Caki2 (cell line): Measurements from ENCODE around the gene OCA2. TPM values are rescaled to one million over a fixed set of nuclear protein-coding genes. Genes with fewer than 3 reads are reported as not detected.
"Not testable (repeated sequence)": the region's sequence is repeated elsewhere in the genome, so short reads cannot be mapped to it uniquely, and the experiment has no call there.

Source experiments
- DNase-seq: peaks from one replicate; pipeline ENCODE4 v3.0.0-alpha.2; 2015; ENCODE audit warnings: low read depth
- in situ Hi-C: cut with HindIII; loops from 2 replicates; pipeline ENCODE4 v1.10.0; 2016; ENCODE audit warnings: low sequenced_read_pairs, low pct_unique_long_range_greater_than_20kb, mixed read lengths
- total RNA-seq: library from RNA; depleted of rRNA; stranded (reverse); fragments of >200 nt; shearing (Covaris generic); gene quantifications from 2 replicates; pipeline ENCODE4 v1.2.3, GENCODE V29; 2014; ENCODE audit warnings: low replicate concordance

The OCA2 gene
- total RNA-seq, 1 experiment from 2014 or later, result 1.5 TPM

DNA sequence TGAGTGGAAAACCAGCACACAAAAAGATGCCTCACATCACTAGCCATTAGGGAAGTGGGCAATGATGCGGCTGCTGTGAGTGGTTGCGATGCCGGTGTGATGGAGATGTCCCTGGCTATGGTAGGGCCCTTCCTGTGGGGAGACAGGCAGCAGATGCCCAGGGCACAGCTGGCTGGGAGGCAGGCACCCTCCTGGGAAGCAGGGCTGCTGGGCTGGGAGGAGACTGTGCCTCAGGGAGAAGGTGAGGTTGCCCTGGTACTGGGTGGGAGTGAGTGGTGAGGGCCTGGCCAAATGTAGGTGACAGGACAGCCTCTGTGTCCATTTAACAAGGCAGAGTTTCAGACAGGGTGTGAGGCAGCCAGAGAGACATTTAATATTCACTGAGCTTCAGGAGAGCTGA lies 335.6 kb downstream of the OCA2 start:
- in situ Hi-C loops, result no loop called here
- no peak for DNase-seq

DNA sequence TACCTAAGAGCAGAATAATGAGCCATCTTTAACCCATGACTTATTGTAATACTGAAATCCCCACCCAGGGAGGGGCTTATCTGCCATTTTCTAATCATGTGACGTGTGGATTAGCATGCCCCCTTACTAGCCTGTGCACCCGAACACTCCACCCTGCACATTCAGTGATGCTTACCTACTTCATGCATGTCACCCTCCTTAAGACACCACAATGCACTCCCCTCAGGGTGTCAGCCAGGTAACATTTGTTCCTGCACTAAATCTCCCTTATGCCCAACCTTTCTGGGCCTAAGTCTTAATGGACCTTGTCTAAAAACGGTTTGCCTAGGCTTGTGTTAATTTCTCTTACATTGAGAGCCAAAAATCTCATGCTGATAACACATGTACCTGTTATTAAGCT lies 336.6 kb downstream of the OCA2 start:
- in situ Hi-C loops, result no loop called here

DNA sequence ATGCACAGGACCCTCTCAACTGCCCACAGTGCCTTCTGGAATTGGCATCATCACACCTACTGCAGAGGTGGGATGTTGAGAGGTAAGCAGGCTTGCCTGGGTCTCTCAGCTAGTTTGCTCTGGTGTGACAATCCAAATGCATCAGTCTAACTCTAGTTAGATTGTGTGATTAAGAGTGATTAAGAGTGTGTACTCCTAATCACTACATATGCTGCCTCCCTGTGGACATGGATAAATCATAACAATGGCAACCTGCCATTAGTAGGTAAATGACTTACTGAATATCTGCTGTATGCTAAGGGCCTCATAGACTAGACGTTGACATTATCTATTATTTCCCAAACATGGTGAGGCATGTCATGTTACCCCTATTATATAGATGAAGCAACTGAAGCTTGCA lies 342.1 kb downstream of the OCA2 start:
- in situ Hi-C loops, result no loop called here

More for the DNA sequence above, 336.6 kb downstream of the OCA2 start:
- no peak for DNase-seq

DNA sequence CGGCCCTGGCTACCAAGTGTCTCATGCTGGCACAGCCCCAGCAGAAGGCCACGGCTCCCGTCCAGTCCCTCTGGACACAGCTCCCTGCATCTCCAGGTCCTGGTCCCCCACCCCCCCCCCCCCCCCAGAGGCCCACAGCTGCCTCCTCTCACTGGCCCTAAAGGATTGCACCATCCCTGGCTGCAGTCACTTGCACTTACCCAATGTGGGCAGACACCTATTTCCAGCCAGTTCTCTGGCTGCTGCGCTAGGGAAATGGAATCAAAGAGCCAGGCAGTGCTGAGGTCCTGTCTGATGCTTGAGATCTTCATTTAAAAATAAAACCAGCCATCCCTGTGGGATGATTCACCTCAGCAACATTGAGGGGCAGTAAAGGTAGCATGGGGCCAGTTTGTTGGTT lies 346.4 kb downstream of the OCA2 start:
- in situ Hi-C loops, result no loop called here
- DNase-seq, result no peak

More for the DNA sequence above, 342.1 kb downstream of the OCA2 start:
- no peak for DNase-seq

DNA sequence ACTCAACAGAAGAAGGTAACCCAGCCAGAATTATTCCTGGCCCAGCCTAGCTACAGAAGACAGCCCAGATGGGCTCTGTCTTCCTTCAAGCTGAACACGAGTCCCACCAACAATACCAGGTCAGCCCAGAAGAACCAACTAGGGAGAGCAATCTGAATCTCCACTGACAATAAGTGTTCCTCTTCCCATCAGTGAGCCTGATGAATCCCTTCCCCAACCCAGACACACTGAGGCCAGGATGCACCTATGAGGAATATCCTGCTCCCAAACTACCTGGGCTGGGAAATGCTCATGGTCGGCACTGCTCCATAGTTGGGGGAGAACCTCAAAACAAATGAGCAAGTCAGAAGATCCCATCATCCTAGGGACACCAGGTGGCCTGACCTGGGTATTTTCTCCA lies 351.1 kb downstream of the OCA2 start:
- in situ Hi-C loops, result no loop called here

DNA sequence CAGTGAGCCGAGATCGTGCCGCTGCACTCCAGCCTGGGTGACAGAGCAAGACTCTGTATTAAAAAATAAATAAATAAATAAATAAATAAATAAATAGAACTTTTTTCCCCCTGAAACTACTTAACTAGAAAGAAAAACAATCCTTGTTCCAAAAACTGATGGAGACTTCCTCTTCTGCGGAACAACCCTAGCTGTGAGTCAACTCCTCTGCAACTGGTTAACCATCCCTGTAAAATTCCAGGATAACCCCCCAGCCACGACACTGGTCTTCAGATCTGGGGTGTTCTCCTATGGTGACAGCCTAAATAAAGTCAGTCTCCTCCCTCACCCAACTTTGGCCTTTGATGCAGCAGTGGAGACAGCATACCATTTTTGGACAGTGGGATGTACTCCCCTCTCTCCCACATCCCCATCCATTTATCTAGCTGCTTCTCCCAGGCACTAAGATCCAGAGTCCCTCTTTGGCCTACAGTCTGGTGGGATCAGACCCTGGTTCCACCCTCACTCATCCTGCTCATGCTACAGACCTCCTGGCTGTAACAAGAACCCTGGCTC lies 352.6 kb downstream of the OCA2 start:
- DNase-seq, result no peak
- in situ Hi-C loops, result no loop called here

More for the DNA sequence above, 351.1 kb downstream of the OCA2 start:
- no peak for DNase-seq

DNA sequence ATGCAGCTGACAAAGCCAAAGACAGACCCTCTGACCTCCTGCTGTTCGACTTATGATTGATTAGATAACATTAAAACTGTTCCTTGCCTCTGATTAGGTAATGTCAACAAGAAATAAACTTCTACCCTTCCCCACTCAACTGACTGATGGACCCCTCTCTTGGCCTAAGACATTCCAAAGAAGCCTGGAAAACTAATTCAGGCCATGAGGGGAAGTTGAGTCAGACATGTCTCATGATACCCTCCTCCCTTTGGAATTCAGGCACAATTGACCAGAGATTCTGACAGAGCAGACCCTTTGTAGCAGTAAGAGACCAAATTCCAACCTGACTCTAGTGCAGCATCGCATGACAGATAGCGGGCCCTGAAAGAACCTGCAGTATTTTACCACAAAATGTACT lies 354.5 kb downstream of the OCA2 start:
- no peak for DNase-seq
- in situ Hi-C loops, result no loop called here

DNA sequence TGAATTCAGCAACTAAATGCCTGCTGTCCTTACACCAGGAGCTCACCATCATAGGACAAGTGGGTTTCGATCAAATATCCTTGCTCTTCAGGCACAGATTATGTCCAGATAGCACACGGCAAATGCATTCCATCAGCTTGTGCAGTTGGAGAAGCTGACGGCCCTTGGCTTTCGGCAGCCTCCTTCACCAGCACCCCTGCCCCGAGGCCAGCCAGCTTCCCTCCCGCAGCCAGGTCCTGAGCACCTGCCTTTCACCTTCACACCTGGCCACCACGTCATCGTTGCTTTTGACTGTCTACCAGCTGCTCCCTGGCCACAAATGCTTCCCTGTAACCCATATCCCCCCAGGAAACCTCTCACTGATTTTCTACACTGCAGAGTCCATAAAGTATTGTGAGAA lies 355.5 kb downstream of the OCA2 start:
- in situ Hi-C loops, result no loop called here
- no peak for DNase-seq

DNA sequence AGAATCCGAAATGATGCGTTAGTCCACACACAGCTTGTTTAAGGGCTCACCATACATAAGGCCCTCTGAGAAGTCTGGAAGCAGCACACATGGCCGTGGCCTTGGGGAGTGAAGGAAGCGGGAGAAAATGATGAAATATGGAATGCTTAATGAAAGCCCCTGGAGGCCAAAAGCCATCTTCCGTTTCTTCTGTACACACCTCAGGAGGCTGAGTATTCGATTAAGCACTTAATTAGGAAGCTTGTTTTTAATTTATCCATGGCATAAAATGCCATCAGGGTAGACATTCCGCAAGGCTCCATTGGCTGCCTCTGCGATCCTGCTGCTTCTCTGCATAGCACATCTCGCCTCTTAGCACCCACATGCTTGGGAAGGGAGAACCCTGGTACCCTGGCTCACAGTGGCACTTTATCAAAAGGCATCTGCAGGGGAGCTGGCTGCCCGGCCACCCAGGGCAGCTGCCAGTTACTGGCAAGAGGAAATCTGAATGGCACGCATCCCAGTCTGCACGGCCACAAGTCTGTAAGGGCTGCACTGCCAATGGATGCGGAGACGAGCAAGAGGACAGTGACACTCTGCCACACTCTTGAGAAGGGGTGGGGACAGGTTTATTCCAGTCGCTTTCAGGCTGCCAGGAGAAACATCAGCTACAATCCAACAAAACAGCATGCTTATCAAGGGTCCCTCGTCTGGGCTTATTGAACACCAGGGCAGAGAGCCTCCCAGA lies 356.2 kb downstream of the OCA2 start:
- no peak for DNase-seq
- in situ Hi-C loops, result no loop called here

DNA sequence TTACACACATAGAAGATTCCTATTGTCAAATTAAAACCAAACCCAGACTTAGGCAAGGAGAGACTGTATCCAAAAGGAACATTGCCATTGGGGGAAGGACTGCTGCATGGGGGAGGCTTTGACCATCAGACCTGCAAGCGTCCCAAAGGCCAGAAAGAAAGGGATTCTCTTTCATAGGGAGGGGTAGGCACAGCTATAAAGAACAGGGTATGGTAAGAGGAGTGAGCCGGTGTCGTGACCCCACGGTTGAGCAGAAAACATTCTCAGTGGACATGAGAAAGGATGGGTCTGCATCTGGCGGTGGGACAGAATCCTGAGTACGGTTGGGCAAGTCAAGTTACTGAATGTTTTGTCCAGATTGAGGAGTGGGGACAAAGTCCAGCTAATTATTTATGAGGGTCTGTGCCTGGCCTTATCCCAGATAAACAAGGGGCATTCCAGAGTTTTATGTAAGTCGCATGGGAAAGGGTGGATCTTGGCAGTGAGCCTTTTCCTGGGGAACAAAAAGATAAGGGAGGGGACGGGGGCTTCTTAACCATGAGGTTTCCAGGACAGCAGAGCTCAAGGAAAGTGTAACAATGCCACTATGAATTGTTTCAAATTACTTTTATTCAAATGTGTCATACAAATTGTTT lies 357.8 kb downstream of the OCA2 start:
- no peak for DNase-seq

DNA sequence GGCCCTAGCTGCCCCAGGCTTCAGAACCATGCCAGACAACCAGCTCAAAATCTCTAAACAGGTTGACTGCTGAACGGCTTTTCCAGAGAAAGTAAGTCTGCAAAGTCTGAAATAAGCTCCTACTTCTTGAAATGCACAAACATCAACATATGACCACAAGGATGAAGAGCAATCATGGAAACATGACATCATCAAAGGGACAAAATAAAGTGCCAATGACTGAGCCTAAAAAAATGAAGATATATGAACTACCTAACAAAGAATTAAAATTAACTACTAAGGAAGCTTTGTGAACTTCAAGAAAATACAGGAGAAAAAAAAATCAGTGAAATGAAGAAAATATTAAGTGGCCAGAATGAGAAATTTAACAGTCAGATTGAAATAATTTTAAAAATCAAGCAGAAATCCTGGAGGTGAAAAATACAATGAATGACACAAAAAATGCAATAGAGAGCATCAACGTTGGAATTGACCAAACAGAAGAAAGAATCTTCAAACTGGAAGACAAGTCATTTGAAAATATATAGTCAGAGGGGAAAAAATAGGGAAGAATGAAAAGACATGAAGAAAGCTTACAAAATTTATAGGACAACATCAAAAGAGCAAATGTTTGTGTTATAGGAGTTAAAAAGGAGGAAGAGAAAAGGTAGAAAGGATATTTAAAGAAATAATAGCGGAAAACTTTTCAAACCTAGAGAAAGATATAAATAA lies 364.2 kb downstream of the OCA2 start:
- DNase-seq, result no peak
- in situ Hi-C loops, result no loop called here

More for the DNA sequence above, 357.8 kb downstream of the OCA2 start:
- in situ Hi-C loops, result no loop called here

DNA sequence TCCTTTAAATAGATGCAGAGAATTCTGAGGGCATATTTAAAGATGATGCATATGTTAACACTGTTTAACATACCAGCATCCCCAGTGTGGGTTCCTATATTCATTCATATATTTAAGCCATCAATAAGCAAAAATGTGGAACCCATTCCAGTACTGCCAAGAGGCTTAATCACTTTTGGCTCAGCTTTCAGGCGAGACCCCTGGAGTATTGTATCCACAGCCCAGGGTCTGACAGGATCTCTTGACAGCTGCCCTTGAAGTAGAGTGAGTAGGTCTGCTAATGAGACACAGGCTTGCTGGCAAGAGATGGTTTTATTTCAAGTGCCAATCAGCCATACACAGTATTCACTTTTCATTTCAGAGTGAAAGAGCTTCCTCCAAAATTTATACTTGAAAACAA lies 367.3 kb downstream of the OCA2 start:
- in situ Hi-C loops, result no loop called here
- DNase-seq, result no peak

DNA sequence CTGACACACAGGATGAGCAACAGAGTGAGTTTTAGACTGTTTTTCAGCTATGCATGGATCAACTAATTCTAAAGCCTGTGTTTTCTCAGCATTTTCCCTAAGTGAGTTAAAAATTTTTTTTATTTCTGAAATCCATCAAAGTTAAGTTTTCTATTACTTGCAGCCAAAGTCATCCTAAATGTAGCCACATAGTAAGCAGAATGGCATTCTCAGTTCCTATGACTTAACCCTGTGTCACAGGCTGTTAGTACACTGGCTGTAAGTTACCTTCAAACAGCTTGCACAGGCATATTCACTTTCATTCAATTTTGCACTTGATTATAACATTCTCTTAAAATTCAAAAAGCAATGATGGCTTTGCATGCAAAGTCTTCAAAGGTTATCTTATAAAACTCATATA lies 368.2 kb downstream of the OCA2 start:
- DNase-seq, result no peak
- in situ Hi-C loops, result no loop called here

DNA sequence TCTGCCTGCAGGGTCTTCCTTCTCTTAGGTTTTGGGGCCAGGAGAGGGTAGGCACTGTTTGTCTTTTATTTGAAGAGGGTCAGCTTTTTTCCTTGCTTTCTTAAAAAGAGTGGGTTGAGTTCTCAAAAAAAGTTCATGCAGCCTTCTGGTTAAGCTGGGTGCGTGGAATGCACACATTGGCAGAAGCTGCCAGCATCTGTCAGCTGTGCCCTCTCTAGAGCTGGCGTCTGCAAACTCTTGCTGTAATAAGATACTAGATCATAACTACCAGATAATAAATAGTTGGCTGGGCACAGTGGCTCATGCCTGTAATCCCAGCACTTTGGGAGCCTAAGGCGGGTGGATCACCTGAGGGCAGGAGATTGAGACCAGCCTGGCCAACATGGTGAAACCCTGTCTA lies 373.4 kb downstream of the OCA2 start:
- in situ Hi-C loops, result no loop called here
- DNase-seq, result no peak

DNA sequence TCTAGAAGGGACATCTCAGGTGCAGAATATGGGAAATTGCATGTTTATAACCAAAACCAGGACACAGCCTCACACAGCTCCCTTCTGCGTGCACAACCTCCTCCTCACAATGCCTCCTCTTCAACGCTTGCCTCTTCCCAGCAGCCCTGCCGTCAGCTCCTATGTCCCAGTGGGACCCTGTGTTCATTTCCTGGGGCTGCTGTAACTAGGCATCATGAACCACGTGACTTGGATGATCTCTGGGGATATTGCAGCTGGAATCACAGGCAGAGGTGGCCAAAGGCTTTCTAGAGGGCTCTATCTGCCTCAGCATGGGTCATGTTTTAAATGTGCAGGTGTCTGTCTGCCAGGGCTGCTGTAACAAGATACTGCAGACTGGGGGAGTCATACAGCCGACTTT lies 375.3 kb downstream of the OCA2 start:
- DNase-seq, result no peak
- in situ Hi-C loops, result no loop called here

DNA sequence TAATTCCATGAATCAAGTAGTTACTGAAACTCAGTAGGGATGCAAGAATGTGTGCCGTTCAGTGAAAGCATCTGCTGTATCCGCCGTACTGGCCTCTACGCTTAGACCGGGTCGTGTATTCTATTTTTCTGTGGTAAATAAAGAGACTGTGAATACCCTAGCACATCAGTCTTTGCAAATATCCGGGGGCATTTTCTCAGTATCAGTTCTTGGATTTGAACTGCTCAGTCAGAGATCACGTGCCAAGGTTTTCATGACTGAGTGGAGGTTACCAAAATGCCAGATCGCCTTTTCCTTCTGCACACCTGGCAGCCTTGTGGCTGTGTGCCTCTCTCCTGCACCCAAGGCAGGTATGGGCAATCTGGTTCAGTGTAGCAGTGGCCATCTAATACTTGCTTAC lies 377.0 kb downstream of the OCA2 start:
- in situ Hi-C loops, result no loop called here
- DNase-seq, result no peak

DNA sequence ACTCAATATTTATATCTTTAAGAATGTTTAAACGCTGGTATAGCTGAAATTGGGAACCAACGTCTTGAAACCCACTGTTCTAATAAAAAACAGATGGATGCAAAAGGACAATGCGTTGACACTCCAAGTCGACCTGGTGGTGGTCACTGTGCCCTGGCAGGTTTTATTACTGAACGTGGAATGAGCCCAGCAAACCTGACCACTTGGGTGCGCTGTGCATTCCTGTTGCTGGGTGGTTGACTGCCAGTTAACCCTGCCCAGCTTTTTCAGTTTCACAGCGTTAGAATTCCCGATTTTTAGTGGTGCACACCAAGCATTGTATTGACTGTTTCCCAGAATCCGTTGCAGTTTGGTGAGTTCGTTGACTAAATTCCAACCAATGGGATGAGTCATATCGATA lies 384.4 kb downstream of the OCA2 start:
- in situ Hi-C loops, result no loop called here
- no peak for DNase-seq

DNA sequence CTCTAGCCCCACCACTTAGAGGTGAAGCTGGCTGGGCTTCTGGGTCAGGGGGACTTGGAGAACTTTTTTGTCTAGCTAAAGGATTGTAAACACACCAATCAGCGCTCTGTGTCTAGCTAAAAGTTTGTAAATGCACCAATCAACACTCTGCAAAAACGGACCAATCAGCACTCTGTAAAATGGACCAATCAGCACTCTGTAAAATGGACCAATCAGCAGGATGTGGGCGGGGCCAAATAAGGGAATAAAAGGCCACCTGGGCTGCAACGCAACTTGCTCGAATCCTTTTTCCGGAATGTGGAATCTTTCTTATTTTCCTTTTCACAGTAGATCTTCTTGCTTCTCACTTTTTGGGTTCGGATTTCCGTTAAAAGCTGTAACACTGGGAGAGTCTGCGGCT lies 385.3 kb downstream of the OCA2 start:
- DNase-seq, in situ Hi-C loops: not testable (repeated sequence)

DNA sequence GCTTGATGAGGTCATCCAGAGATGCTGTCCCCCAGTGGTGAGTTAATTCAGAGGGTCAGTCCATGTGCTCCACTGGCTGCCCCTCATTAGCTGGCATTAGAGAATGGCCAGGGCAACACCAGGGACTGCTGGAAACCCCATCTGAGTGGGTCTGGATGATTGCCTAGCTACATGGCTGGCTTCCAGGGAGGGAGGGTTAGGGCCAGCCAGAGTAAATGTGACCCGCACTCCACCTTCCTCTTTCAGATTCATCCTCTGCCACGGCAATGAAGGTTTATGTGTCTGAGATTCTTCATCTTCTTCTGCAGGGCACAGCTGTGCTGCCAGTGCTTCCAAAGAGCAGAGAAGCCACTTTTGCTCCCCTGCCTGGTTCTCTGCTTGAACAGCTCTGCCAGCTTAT lies 391.9 kb downstream of the OCA2 start:
- no peak for DNase-seq
- in situ Hi-C loops, result no loop called here
